Ovary (tissue), 9 donors: ENCODE results near the gene DENND5A. TPM values are rescaled to one million over a fixed set of nuclear protein-coding genes. Genes with fewer than 3 reads are reported as not detected.

Experiments used
- DNase-seq, 5 donors: peaks; one replicate each; pipeline ENCODE4 v3.0.0-alpha.2; 2019 to 2020
- H3K27ac ChIP-seq, 2 donors: fragments of 200-600 bp; one replicate each; pipeline versions ENCODE4 v1.5.1 to v1.8.0; 2019 to 2022
- H3K27me3 ChIP-seq: fragments of 200-600 bp; one replicate; pipeline ENCODE4 v1.8.0; 2022
- H3K36me3 ChIP-seq: fragments of 200-600 bp; sonication (generic); one replicate; pipeline ENCODE4 v1.5.1; 2019
- H3K4me1 ChIP-seq: one replicate; pipeline ENCODE4 v1.8.1; 2013; ENCODE audit warnings: mild to moderate bottlenecking, moderate library complexity; ENCODE audit not compliant: insufficient read depth
- H3K4me3 ChIP-seq: fragments of 200-600 bp; sonication (generic); one replicate; pipeline ENCODE4 v1.5.1; 2017
- H3K9me3 ChIP-seq, 2 donors: fragments of 200-600 bp in 1 of 2; sonication (generic) in 1 of 2; one replicate each; pipeline versions ENCODE4 v1.5.1 to v1.8.1; 2013 to 2019; ENCODE audit warnings: mild to moderate bottlenecking in 1 of 2, moderate library complexity in 1 of 2
- CTCF ChIP-seq, 3 donors: fragments of 450-650 bp in 2 of 3; fragments of 200-600 bp in 1 of 3; IDR thresholded peaks; one replicate each; pipeline versions ENCODE4 v1.5.1 to v1.8.0; 2016 to 2022; ENCODE audit warnings: antibody characterized with exemption in 3 of 3, mild to moderate bottlenecking in 1 of 3
- EP300 ChIP-seq: sonication (generic); formaldehyde crosslinking; IDR thresholded peaks from one replicate; pipeline ENCODE4 v1.6.1; 2017; ENCODE audit warnings: antibody characterized with exemption
- POLR2A ChIP-seq: fragments of 450-650 bp; IDR thresholded peaks from one replicate; pipeline ENCODE4 v1.6.1; 2017; ENCODE audit warnings: antibody characterized with exemption, mild to moderate bottlenecking, moderate library complexity
- WGBS, 3 donors: extraction: QIAGEN DNeasy Blood & Tissue Kit in 1 of 3; methylation state at CpG; one replicate each; pipeline versions ENCODE4 v1.1.5 to v1.1.7; 2013 to 2017; 5-methylcytosine and 5-hydroxymethylcytosine counted together
- intact Hi-C, 4 donors: fragments of 100-400 bp; cut with DNase I; formaldehyde crosslinking; loops; one replicate each; pipeline versions ENCODE4 v1.11.0 to v1.15.1; 2022 to 2023
- polyA plus RNA-seq, 2 donors: library from polyadenylated mRNA; stranded (reverse); fragments of 200-250 nt in 1 of 2; fragments of 350-450 nt in 1 of 2; fragmentation: Illumina TruSeq in 1 of 2; extraction: RNeasy Lipid Tissue Mini Kit (QIAGEN cat#74804) in 1 of 2; gene quantifications; one replicate each; pipeline ENCODE4 v1.2.3, GENCODE V29; 2013 to 2014
- total RNA-seq, 7 donors: library from RNA; depleted of rRNA in 2 of 7; stranded (reverse); fragments of >200 nt in 2 of 7; fragmentation: NEBNext Ultra II Directional in 3 of 7; extraction: Animal tissue kit (Norgen Biotek cat#: 25700) in 3 of 7; gene quantifications; one replicate each; pipeline versions ENCODE4 v1.1.0 to v1.2.4, GENCODE V29; 2016 to 2023
- donor health status: DM: no; HTN: no; CAD: no; lungs with moderate emphysema.
- donor health status: DM: no; HTN: no; CAD: no.
- donor health status: Bipolar disorder and iron deficiency.
- donor health status: DM: yes; HTN: yes; CAD: no.
- donor health status: DM: no; HTN: no; CAD: no.
- donor health status: DM: yes; HTN: yes; CAD: no.

Gene DENND5A
- total and polyA plus RNA-seq, 9 donors: 44.2 to 122 (median 66.6) TPM

GRCh38 chr11:9096427-9096826, 168.7 kb downstream of the DENND5A start:
- intact Hi-C loops: no loop called here
- TF ChIP-seq EP300 (no peak), CTCF (IDR thresholded peaks at IDR 0.05) (no peak), POLR2A (no peak)
- 90 to 95% (median 94%) methylated on average over 5 of the region's 5 CpGs for WGBS, 3 donors
- Histone ChIP-seq H3K27me3 (no peaks in the 10 kb centered on the region), H3K36me3 (no peaks in the 10 kb centered on the region), H3K9me3 (no peaks in the 10 kb centered on the region), H3K4me3 (no peak overlapping the region), H3K27ac (no peak overlapping the region), H3K4me1 (no peaks in the 10 kb centered on the region)
- DNase-seq: no peak

GRCh38 chr11:9095421-9095820, 169.7 kb downstream of the DENND5A start:
- no peak for DNase-seq
- Histone ChIP-seq H3K4me1 (no peaks in the 10 kb centered on the region), H3K36me3 (no peaks in the 10 kb centered on the region), H3K27ac (no peak overlapping the region), H3K9me3 (no peaks in the 10 kb centered on the region), H3K4me3 (no peak overlapping the region), H3K27me3 (no peaks in the 10 kb centered on the region)
- intact Hi-C loops: no loop called here
- 88 to 92% (median 92%) methylated on average over 12 of the region's 12 CpGs for WGBS, 3 donors
- TF ChIP-seq CTCF (IDR thresholded peaks at IDR 0.05): no peak
- TF ChIP-seq POLR2A: no peak
- TF ChIP-seq EP300: no peak

- no peaks in the 10 kb centered on the region for H3K9me3 ChIP-seq
- intact Hi-C loops: no loop called here
- no peaks in the 10 kb centered on the region for H3K36me3 ChIP-seq
- WGBS, 3 donors: 96 to 98% (median 97%) methylated on average over 8 of the region's 8 CpGs
- no peak for TF ChIP-seq CTCF (IDR thresholded peaks at IDR 0.05)
- TF ChIP-seq EP300: no peak
- no peak for TF ChIP-seq POLR2A
- H3K4me3 ChIP-seq: no peak overlapping the region
- H3K27me3 ChIP-seq: no peaks in the 10 kb centered on the region
- no peak overlapping the region for H3K27ac ChIP-seq
- no peaks in the 10 kb centered on the region for H3K4me1 ChIP-seq
- DNase-seq: no peak
These were observed 170.7 kb downstream of the DENND5A start for GRCh38 chr11:9094420-9094819.

- H3K27ac ChIP-seq: no peak overlapping the region
- WGBS, 3 donors: 73 to 80% (median 73%) methylated on average over 10 of the region's 10 CpGs
- H3K4me1 ChIP-seq: no peaks in the 10 kb centered on the region
- DNase-seq: no peak
- intact Hi-C loops: no loop called here
- no peak for TF ChIP-seq POLR2A
- H3K9me3 ChIP-seq: no peaks in the 10 kb centered on the region
- no peak overlapping the region for H3K4me3 ChIP-seq
- no peaks in the 10 kb centered on the region for H3K36me3 ChIP-seq
- no peaks in the 10 kb centered on the region for H3K27me3 ChIP-seq
These were observed 172.0 kb downstream of the DENND5A start for GRCh38 chr11:9092853-9093778.

GRCh38 chr11:9092072-9092471, 173.1 kb downstream of the DENND5A start:
- TF ChIP-seq POLR2A: no peak
- no peak for TF ChIP-seq EP300
- WGBS, 3 donors: 77 to 90% (median 78%) methylated on average over 4 of the region's 4 CpGs
- Histone ChIP-seq H3K27ac (no peak overlapping the region), H3K36me3 (no peaks in the 10 kb centered on the region), H3K4me3 (no peak overlapping the region), H3K4me1 (no peaks in the 10 kb centered on the region), H3K27me3 (no peaks in the 10 kb centered on the region), H3K9me3 (no peaks in the 10 kb centered on the region)
- intact Hi-C loops: no loop called here
- DNase-seq: no peak
